HepG2 (cell line): ENCODE results near the gene BPIFB2. TPM values are rescaled to one million over a fixed set of nuclear protein-coding genes. Genes with fewer than 3 reads are reported as not detected.
A peak's percentile ranks its signal among the peaks of the same experiment; 100 is the strongest.

Experiments used
- CENPT ChIP-seq: sonication (generic); formaldehyde crosslinking; IDR thresholded peaks from 2 replicates; pipeline ENCODE4 v1.8.0; 2022; ENCODE audit warnings: low read depth, mild to moderate bottlenecking, moderate library complexity, missing genetic modification reagents
- DNMT1 ChIP-seq: sonication (generic); formaldehyde crosslinking; IDR thresholded peaks from 2 replicates; pipeline ENCODE4 v1.5.1; 2020; ENCODE audit warnings: mild to moderate bottlenecking, missing genetic modification reagents
- GLI4 ChIP-seq: sonication (generic); formaldehyde crosslinking; IDR thresholded peaks from 2 replicates; pipeline ENCODE4 v1.5.1; 2020; ENCODE audit warnings: missing genetic modification reagents, mild to moderate bottlenecking, moderate library complexity, borderline replicate concordance
- GTF3A ChIP-seq: sonication (generic); formaldehyde crosslinking; conservative IDR thresholded peaks from 2 replicates; pipeline ENCODE4 v1.4.0; 2020; ENCODE audit warnings: mild to moderate bottlenecking, missing genetic modification reagents
- HOXA9 ChIP-seq: sonication (generic); formaldehyde crosslinking; IDR thresholded peaks from 2 replicates; pipeline ENCODE4 v1.8.1; 2022; ENCODE audit warnings: missing genetic modification reagents, mild to moderate bottlenecking, moderate library complexity, borderline replicate concordance
- IKZF1 ChIP-seq: fragments of 450-650 bp; IDR thresholded peaks from 2 replicates; pipeline ENCODE4 v1.7.1; 2016
- ISL2 ChIP-seq: sonication (generic); formaldehyde crosslinking; IDR thresholded peaks from 2 replicates; pipeline ENCODE4 v1.5.0; 2020; ENCODE audit warnings: missing genetic modification reagents
- KAT7 ChIP-seq: IDR thresholded peaks from 2 replicates; pipeline ENCODE4 v1.6.1; 2018; ENCODE audit warnings: borderline replicate concordance, missing compliant biosample characterization
- MED13 ChIP-seq: sonication (generic); formaldehyde crosslinking; IDR thresholded peaks from 2 replicates; pipeline ENCODE4 v1.5.0; 2020; ENCODE audit warnings: missing genetic modification reagents
- PATZ1 ChIP-seq: sonication (generic); formaldehyde crosslinking; IDR thresholded peaks from 2 replicates; pipeline ENCODE4 v1.4.0; 2020; ENCODE audit warnings: missing genetic modification reagents
- TEF ChIP-seq: sonication (generic); formaldehyde crosslinking; IDR thresholded peaks from 2 replicates; pipeline ENCODE4 v1.5.0; 2020; ENCODE audit warnings: missing genetic modification reagents
- ZBTB3 ChIP-seq: sonication (generic); formaldehyde crosslinking; IDR thresholded peaks from 2 replicates; pipeline ENCODE4 v1.4.0; 2020; ENCODE audit warnings: low read depth, mild to moderate bottlenecking, moderate library complexity, missing genetic modification reagents, borderline replicate concordance
- ZGPAT ChIP-seq: IDR thresholded peaks from 2 replicates; pipeline ENCODE4 v1.6.1; 2016; ENCODE audit warnings: mild to moderate bottlenecking
- ZNF17 ChIP-seq: sonication (generic); formaldehyde crosslinking; IDR thresholded peaks from 2 replicates; pipeline ENCODE4 v1.5.0; 2020; ENCODE audit warnings: mild to moderate bottlenecking, missing genetic modification reagents
- ZNF280D ChIP-seq: sonication (generic); formaldehyde crosslinking; IDR thresholded peaks from 2 replicates; pipeline ENCODE4 v1.5.1; 2020; ENCODE audit warnings: mild to moderate bottlenecking, missing genetic modification reagents
- ZNF333 ChIP-seq: sonication (generic); formaldehyde crosslinking; IDR thresholded peaks from 2 replicates; pipeline ENCODE4 v1.4.0; 2020; ENCODE audit warnings: mild to moderate bottlenecking, missing genetic modification reagents, borderline replicate concordance
- ZNF510 ChIP-seq: sonication (generic); formaldehyde crosslinking; IDR thresholded peaks from 2 replicates; pipeline ENCODE4 v1.4.0; 2020; ENCODE audit warnings: low read depth, mild to moderate bottlenecking, missing genetic modification reagents
- ZNF780A ChIP-seq: sonication (generic); formaldehyde crosslinking; IDR thresholded peaks from 2 replicates; pipeline ENCODE4 v1.8.0; 2022; ENCODE audit warnings: mild to moderate bottlenecking, missing genetic modification reagents, moderate library complexity
- ZNF83 ChIP-seq: sonication (generic); formaldehyde crosslinking; IDR thresholded peaks from 2 replicates; pipeline ENCODE4 v1.4.0; 2020; ENCODE audit warnings: missing genetic modification reagents, mild to moderate bottlenecking, borderline replicate concordance
- ZSCAN25 ChIP-seq: sonication (generic); formaldehyde crosslinking; IDR thresholded peaks from 2 replicates; pipeline ENCODE4 v1.8.0; 2022; ENCODE audit warnings: mild to moderate bottlenecking, missing genetic modification reagents
- polyA plus RNA-seq, 8 experiments: library from polyadenylated mRNA; depleted of rRNA in 3 of 8; stranded (reverse) in 7 of 8; unstranded in 1 of 8; fragments of >200 nt; fragmentation: Illumina TruSeq in 4 of 8; extraction: Trizol in 4 of 8; gene quantifications; 2 replicates each; pipeline versions ENCODE4 v1.2.1 to v1.2.3, GENCODE V29; 2011 to 2016; ENCODE audit warnings: low read depth in 4 of 8, missing spikeins in 1 of 8, mixed read lengths in 1 of 8; ENCODE audit not compliant: insufficient read depth in 1 of 8
- total RNA-seq, 5 experiments: library from RNA; depleted of rRNA; stranded (reverse); fragments of >200 nt; fragmentation: Illumina TruSeq; extraction: Trizol; gene quantifications; 2 replicates each; pipeline ENCODE4 v1.2.3, GENCODE V29; 2016; ENCODE audit warnings: low read depth in 1 of 5
- TF ChIP-seq, protein P1 (sequence below): sonication (generic); formaldehyde crosslinking; IDR thresholded peaks from 2 replicates; pipeline ENCODE4 v1.5.0; 2020; ENCODE audit warnings: mild to moderate bottlenecking, missing genetic modification reagents

The BPIFB2 gene
- total and polyA plus RNA-seq, 2 of the 13 experiments (the other 11 are each of a cell fraction or from before 2014, with no cell fraction given): 54.5 to 902 TPM

DNA sequence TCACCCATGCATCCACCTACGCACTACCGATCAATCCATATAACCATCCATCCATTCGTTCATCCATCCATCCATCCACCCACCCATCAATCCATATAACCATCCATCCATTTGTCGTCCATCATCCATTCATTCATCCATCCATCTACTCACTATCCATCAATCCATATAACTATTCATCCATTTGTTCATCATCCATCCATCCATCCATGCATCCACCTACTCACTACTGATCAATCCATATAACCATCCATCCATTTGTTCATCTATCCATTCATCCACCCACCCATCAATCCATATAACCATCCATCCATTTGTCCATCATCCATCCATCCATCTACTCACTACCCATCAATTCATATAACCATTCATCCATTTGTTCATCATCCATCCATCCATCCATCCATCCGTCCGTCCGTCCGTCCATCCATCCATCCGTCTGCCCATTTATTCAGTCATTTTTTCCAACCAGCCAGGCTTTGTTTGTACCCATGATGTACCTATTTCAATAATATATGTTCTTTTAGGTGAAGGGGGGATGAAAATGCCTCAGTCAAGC lies 17.9 kb downstream of the BPIFB2 start (continued):
- no peak for TF ChIP-seq ZNF280D (CRISPR knock-in tag)
- TF ChIP-seq ZSCAN25 (CRISPR knock-in tag): no peak
- no peak for TF ChIP-seq KAT7
- TF ChIP-seq HOXA9 (CRISPR knock-in tag): peak; percentile 64; the same call in 1 of the 2 replicates
- TF ChIP-seq ZNF83: no peak
- TF ChIP-seq PATZ1 (CRISPR knock-in tag): no peak
- TF ChIP-seq ZNF333 (CRISPR knock-in tag): no peak
- peak; percentile 87; the same call in 1 of the 2 replicates for TF ChIP-seq ZNF780A
- TF ChIP-seq DNMT1 (CRISPR knock-in tag): no peak
- TF ChIP-seq GLI4 (CRISPR knock-in tag): no peak
- TF ChIP-seq ISL2 (CRISPR knock-in tag): no peak
- TF ChIP-seq, protein P1, sequence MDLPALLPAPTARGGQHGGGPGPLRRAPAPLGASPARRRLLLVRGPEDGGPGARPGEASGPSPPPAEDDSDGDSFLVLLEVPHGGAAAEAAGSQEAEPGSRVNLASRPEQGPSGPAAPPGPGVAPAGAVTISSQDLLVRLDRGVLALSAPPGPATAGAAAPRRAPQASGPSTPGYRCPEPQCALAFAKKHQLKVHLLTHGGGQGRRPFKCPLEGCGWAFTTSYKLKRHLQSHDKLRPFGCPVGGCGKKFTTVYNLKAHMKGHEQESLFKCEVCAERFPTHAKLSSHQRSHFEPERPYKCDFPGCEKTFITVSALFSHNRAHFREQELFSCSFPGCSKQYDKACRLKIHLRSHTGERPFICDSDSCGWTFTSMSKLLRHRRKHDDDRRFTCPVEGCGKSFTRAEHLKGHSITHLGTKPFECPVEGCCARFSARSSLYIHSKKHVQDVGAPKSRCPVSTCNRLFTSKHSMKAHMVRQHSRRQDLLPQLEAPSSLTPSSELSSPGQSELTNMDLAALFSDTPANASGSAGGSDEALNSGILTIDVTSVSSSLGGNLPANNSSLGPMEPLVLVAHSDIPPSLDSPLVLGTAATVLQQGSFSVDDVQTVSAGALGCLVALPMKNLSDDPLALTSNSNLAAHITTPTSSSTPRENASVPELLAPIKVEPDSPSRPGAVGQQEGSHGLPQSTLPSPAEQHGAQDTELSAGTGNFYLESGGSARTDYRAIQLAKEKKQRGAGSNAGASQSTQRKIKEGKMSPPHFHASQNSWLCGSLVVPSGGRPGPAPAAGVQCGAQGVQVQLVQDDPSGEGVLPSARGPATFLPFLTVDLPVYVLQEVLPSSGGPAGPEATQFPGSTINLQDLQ (CRISPR knock-in tag): peak; percentile 41; the same call in 1 of the 2 replicates
- no peak for TF ChIP-seq IKZF1
- no peak for TF ChIP-seq CENPT (CRISPR knock-in tag)
- no peak for TF ChIP-seq TEF
- no peak for TF ChIP-seq GTF3A (CRISPR knock-in tag)
- TF ChIP-seq MED13 (CRISPR knock-in tag): no peak
- TF ChIP-seq ZBTB3 (CRISPR knock-in tag): no peak
- TF ChIP-seq ZGPAT (CRISPR knock-in tag): no peak
- TF ChIP-seq ZNF510 (CRISPR knock-in tag): no peak
- no peak for TF ChIP-seq ZNF17 (CRISPR knock-in tag)
